SK-N-SH (cell line): ENCODE measurements around the gene BRAT1. TPM values are rescaled to one million over a fixed set of nuclear protein-coding genes. Genes with fewer than 3 reads are reported as not detected.
A peak's percentile ranks its signal among the peaks of the same experiment; 100 is the strongest.

Experiments used
- CTCF ChIA-PET: fragments of 300-600, 350-600 bp; formaldehyde crosslinking; extraction: SDS; loops from one replicate; lab custom pipeline; 2021; lab: Yijun Ruan, JAX
- POLR2A ChIA-PET: fragments of 350-600 bp; sonication (Branson Sonifier 250); formaldehyde crosslinking; extraction: SDS; loops from one replicate; lab custom pipeline; 2020; ENCODE audit warnings: antibody characterized with exemption, inconsistent platforms; lab: Yijun Ruan, JAX
- DNase-seq: peaks from one replicate; pipeline ENCODE4 v3.0.0; 2012
- H2AFZ ChIP-seq: fragments of 200-600 bp; sonication (generic); 2 replicates; pipeline ENCODE4 v1.8.1; 2016; ENCODE audit warnings: antibody characterized with exemption, mild to moderate bottlenecking, low read depth
- H3F3A ChIP-seq: fragments of 200-600 bp; sonication (generic); replicated peaks from 2 replicates; pipeline ENCODE3; 2016; ENCODE audit warnings: antibody characterized with exemption, mild to moderate bottlenecking; ENCODE audit not compliant: insufficient read depth
- H3K27ac ChIP-seq, 2 experiments: fragments of 200-500 bp in 1 of 2; fragments of 200-600 bp in 1 of 2; sonication (Bioruptor generic) in 1 of 2; sonication (generic), shearing (Covaris generic) in 1 of 2; 2 replicates each; pipeline versions ENCODE4 v1.5.1 to v1.6.1; 2014 to 2016; ENCODE audit warnings: low read depth in 2 of 2, inconsistent platforms in 1 of 2, low read length in 1 of 2, mild to moderate bottlenecking in 1 of 2, mixed read lengths in 1 of 2
- H3K27me3 ChIP-seq: fragments of 200-600 bp; sonication (generic), shearing (Covaris generic); 2 replicates; pipeline ENCODE4 v1.6.1; 2016; ENCODE audit warnings: mixed run types; ENCODE audit not compliant: insufficient read depth
- H3K36me3 ChIP-seq, 2 experiments: fragments of 200-500 bp in 1 of 2; fragments of 200-600 bp in 1 of 2; sonication (Bioruptor generic) in 1 of 2; sonication (generic) in 1 of 2; replicated peaks in 1 of 2; 2 replicates each; pipeline versions ENCODE3 to v1.5.1; 2014 to 2016; ENCODE audit warnings: low read length in 1 of 2, mild to moderate bottlenecking in 1 of 2; ENCODE audit not compliant: insufficient read depth in 2 of 2, control insufficient read depth in 1 of 2
- H3K4me1 ChIP-seq, 2 experiments: fragments of 200-500 bp in 1 of 2; fragments of 200-600 bp in 1 of 2; sonication (Bioruptor generic) in 1 of 2; sonication (generic), shearing (Covaris generic) in 1 of 2; 2 replicates each; pipeline versions ENCODE4 v1.5.1 to v1.6.1; 2014 to 2016; ENCODE audit warnings: low read depth in 1 of 2, low read length in 1 of 2, mixed run types in 1 of 2; ENCODE audit not compliant: insufficient read depth in 2 of 2, control insufficient read depth in 1 of 2
- H3K4me2 ChIP-seq: fragments of 200-600 bp; sonication (generic), shearing (Covaris generic); 2 replicates; pipeline ENCODE4 v1.6.1; 2017; ENCODE audit warnings: mixed run types
- H3K4me3 ChIP-seq, 2 experiments: fragments of 200-500 bp in 1 of 2; fragments of 200-600 bp in 1 of 2; sonication (Bioruptor generic) in 1 of 2; sonication (generic), shearing (Covaris generic) in 1 of 2; 2 replicates each; pipeline versions ENCODE4 v1.5.1 to v1.8.1; 2014 to 2016; ENCODE audit warnings: low read depth in 2 of 2, inconsistent platforms in 1 of 2, low read length in 1 of 2, mild to moderate bottlenecking in 1 of 2, mixed read lengths in 1 of 2, moderate library complexity in 1 of 2
- H3K79me2 ChIP-seq: fragments of 200-600 bp; sonication (generic); 2 replicates; pipeline ENCODE4 v1.8.1; 2017; ENCODE audit warnings: mild to moderate bottlenecking; ENCODE audit not compliant: insufficient read depth
- H3K9ac ChIP-seq: fragments of 200-600 bp; sonication (generic); 2 replicates; pipeline ENCODE4 v1.6.1; 2017; ENCODE audit warnings: mixed run types
- H3K9me2 ChIP-seq: fragments of 200-600 bp; sonication (generic); 2 replicates; pipeline ENCODE4 v1.6.1; 2017; ENCODE audit warnings: mixed run types
- H3K9me3 ChIP-seq: fragments of 200-600 bp; sonication (generic); 2 replicates; pipeline ENCODE4 v1.6.1; 2017; ENCODE audit warnings: mixed run types, mild to moderate bottlenecking, moderate library complexity
- H4K20me1 ChIP-seq: fragments of 200-600 bp; sonication (generic); 2 replicates; pipeline ENCODE4 v1.6.1; 2017; ENCODE audit warnings: mild to moderate bottlenecking, mixed run types; ENCODE audit not compliant: insufficient read depth
- CHD2 ChIP-seq: fragments of 150-350 bp; IDR thresholded peaks from 2 replicates; pipeline ENCODE4 v1.6.1; 2018; ENCODE audit warnings: low read length; ENCODE audit not compliant: partially characterized antibody
- EP300 ChIP-seq, 2 experiments: IDR thresholded peaks; 2 replicates each; pipeline versions ENCODE4 v1.4.0 to v1.6.1; 2012; ENCODE audit warnings: borderline replicate concordance in 1 of 2, low read depth in 1 of 2, low read length in 1 of 2
- EZH2phosphoT487 ChIP-seq: fragments of 200-600 bp; sonication (generic); IDR thresholded peaks from 2 replicates; pipeline ENCODE4 v1.6.1; 2017; ENCODE audit warnings: low read depth, mixed run types, mild to moderate bottlenecking, antibody characterized with exemption, moderate library complexity, borderline replicate concordance
- FOSL2 ChIP-seq: IDR thresholded peaks from 2 replicates; pipeline ENCODE4 v1.4.0; 2012; ENCODE audit warnings: low read depth, mild to moderate bottlenecking, moderate library complexity, borderline replicate concordance
- FOXJ3 ChIP-seq: sonication (generic); formaldehyde crosslinking; IDR thresholded peaks from 2 replicates; pipeline ENCODE4 v1.5.1; 2020; ENCODE audit warnings: mild to moderate bottlenecking, missing genetic modification reagents
- GABPA ChIP-seq: IDR thresholded peaks from 2 replicates; pipeline ENCODE4 v1.4.0; 2012; ENCODE audit warnings: low read depth, mild to moderate bottlenecking
- IRF3 ChIP-seq: fragments of 150-350 bp; IDR thresholded peaks from 2 replicates; pipeline ENCODE4 v1.6.1; 2016; ENCODE audit warnings: mild to moderate bottlenecking, low read depth, low read length
- MEF2A ChIP-seq: IDR thresholded peaks from 2 replicates; pipeline ENCODE4 v1.4.0; 2012; ENCODE audit warnings: low read depth, borderline replicate concordance
- NFIC ChIP-seq: IDR thresholded peaks from 2 replicates; pipeline ENCODE4 v1.4.0; 2012; ENCODE audit warnings: borderline replicate concordance
- RAD21 ChIP-seq: IDR thresholded peaks from 2 replicates; pipeline ENCODE4 v1.6.1; 2012; ENCODE audit warnings: mild to moderate bottlenecking, low read length
- RCOR1 ChIP-seq: fragments of 150-350 bp; IDR thresholded peaks from 2 replicates; pipeline ENCODE4 v1.6.1; 2017; ENCODE audit warnings: antibody characterized with exemption, low read length
- REST ChIP-seq: IDR thresholded peaks from 2 replicates; pipeline ENCODE4 v1.6.1; 2012; ENCODE audit warnings: mild to moderate bottlenecking, low read depth, low read length, moderate library complexity
- RFX5 ChIP-seq: IDR thresholded peaks from 2 replicates; pipeline ENCODE4 v1.6.1; 2012; ENCODE audit warnings: mild to moderate bottlenecking, improper control_type of control experiment, low read length
- RXRA ChIP-seq: IDR thresholded peaks from 2 replicates; pipeline ENCODE4 v1.4.0; 2012; ENCODE audit warnings: low read depth, mild to moderate bottlenecking, borderline replicate concordance
- SMC3 ChIP-seq: IDR thresholded peaks from 2 replicates; pipeline ENCODE4 v1.6.1; 2012; ENCODE audit warnings: low read depth, low read length, improper control_type of control experiment
- ZBTB33 ChIP-seq: IDR thresholded peaks from 2 replicates; pipeline ENCODE4 v1.4.0; 2012; ENCODE audit warnings: low read depth, borderline replicate concordance
- WGBS: methylation state at CpG from one replicate; pipeline ENCODE4 v1.1.6; 2017; ENCODE audit warnings: low lambda C conversion rate; 5-methylcytosine and 5-hydroxymethylcytosine counted together
- polyA plus RNA-seq, 3 experiments: library from polyadenylated mRNA; depleted of rRNA; stranded (reverse); fragments of >200 nt; gene quantifications; 2 replicates each; pipeline ENCODE4 v1.2.3, GENCODE V29; 2012

The BRAT1 gene
- polyA plus RNA-seq, 1 of the 3 experiments (the other 2 are of a cell fraction) = 36.2 TPM

GRCh38 chr7:2522780-2523433 lies 32.4 kb downstream of the BRAT1 start:
- H2AFZ ChIP-seq = no peak overlapping the region
- peak overlapping the region; percentile 51; the same call in 1 of the 2 replicates for H3K9ac ChIP-seq
- H3K27ac ChIP-seq = peak overlapping the region in 1 of 2 experiments; percentile 56; a peak in 2 of 4 replicates
- peak overlapping the region; percentile 90 for H3K4me2 ChIP-seq
- H4K20me1 ChIP-seq = peaks cover 10% of the 10 kb centered on the region; the same call in 1 of the 2 replicates
- DNase-seq = no peak
- peaks cover 0 to 6% of the 10 kb centered on the region in 2 experiments for H3K36me3 ChIP-seq
- peaks cover 48% of the 10 kb centered on the region for H3K79me2 ChIP-seq
- 64% methylated on average over 15 of the region's 19 CpGs for WGBS
- H3F3A ChIP-seq = peaks cover 41% of the 10 kb centered on the region
- ChIA-PET POLR2A (interaction anchor here (0.6 to 1.2 kb wide), 2 partner anchors 27 to 159 kb away, joined by 3 to 6 read pairs; no protein-coding TSS in a partner anchor), CTCF (interaction anchor here (0.8 to 1.5 kb wide), 4 partner anchors 44 to 72 kb away, joined by 3 to 8 read pairs (median 6); no protein-coding TSS in a partner anchor)
- no peaks in the 10 kb centered on the region for H3K9me2 ChIP-seq
- H3K4me1 ChIP-seq = peaks cover 50 to 61% of the 10 kb centered on the region in 2 experiments; a peak in 3 of 4 replicates
- no peak for TF ChIP-seq FOSL2
- TF ChIP-seq RFX5 = no peak
- TF ChIP-seq CHD2 = peak; percentile 80
- TF ChIP-seq ZBTB33 = peak; percentile 25; the same call in 1 of the 2 replicates
- H3K9me3 ChIP-seq = no peaks in the 10 kb centered on the region
- no peaks in the 10 kb centered on the region for H3K27me3 ChIP-seq
- peak overlapping the region in 1 of 2 experiments; percentile 13; a peak in 1 of 4 replicates for H3K4me3 ChIP-seq

- Histone ChIP-seq H3K79me2 (peaks cover 48% of the 10 kb centered on the region), H3K4me3 (peak overlapping the region in 1 of 2 experiments; percentile 40; a peak in 1 of 4 replicates), H3K9me2 (no peaks in the 10 kb centered on the region), H3F3A (peaks cover 34% of the 10 kb centered on the region), H3K36me3 (peaks cover 0 to 6% of the 10 kb centered on the region in 2 experiments), H3K27ac (no peak overlapping the region; a peak in 1 of 4 replicates), H3K4me1 (peaks cover 53 to 59% of the 10 kb centered on the region in 2 experiments; a peak in 3 of 4 replicates), H3K9me3 (no peaks in the 10 kb centered on the region), H2AFZ (no peak overlapping the region), H4K20me1 (peaks cover 10% of the 10 kb centered on the region; the same call in 1 of the 2 replicates), H3K9ac (peak overlapping the region; percentile 11; the same call in 1 of the 2 replicates), H3K27me3 (no peaks in the 10 kb centered on the region), H3K4me2 (peak overlapping the region; percentile 90)
- no peak for DNase-seq
- ChIA-PET POLR2A (interaction anchor here (0.6 kb wide), 1 partner anchor 160 kb away, joined by 6 read pairs; no protein-coding TSS in a partner anchor), CTCF (interaction anchor here (1.2 to 1.5 kb wide), 3 partner anchors 44 to 71 kb away, joined by 5 to 8 read pairs (median 6); no protein-coding TSS in a partner anchor)
- 52% methylated on average over 17 of the region's 17 CpGs for WGBS
- no peak for TF ChIP-seq EZH2phosphoT487
- no peak for TF ChIP-seq GABPA
- TF ChIP-seq RAD21 = no peak
- no peak for TF ChIP-seq SMC3
- TF ChIP-seq RXRA = no peak
- no peak for TF ChIP-seq RFX5
- TF ChIP-seq RCOR1 = no peak
- TF ChIP-seq FOSL2 = peak; percentile 51; the same call in 1 of the 2 replicates
- 0 out of 2 replicates have a peak, but pooled peaks have one; percentile 3 for TF ChIP-seq REST
- TF ChIP-seq IRF3 = no peak
- no peak for TF ChIP-seq MEF2A
- peak in 1 of 2 experiments; percentile 21; a peak in 1 of 4 replicates for TF ChIP-seq EP300 (IDR thresholded peaks at IDR 0.05; ENCODE audit: borderline replicate concordance in 1 of 2, low read depth in 1 of 2, low read length in 1 of 2)
- no peak for TF ChIP-seq FOXJ3
- TF ChIP-seq NFIC = no peak; the same call in 1 of the 2 replicates
Observed at GRCh38 chr7:2521952-2522591, 33.3 kb downstream of the BRAT1 start.
